H1 (cell line): ENCODE results near the gene SLC26A9. TPM values are rescaled to one million over a fixed set of nuclear protein-coding genes. Genes with fewer than 3 reads are reported as not detected.

Source experiments
- CTCF ChIA-PET: fragments of 300-600 bp; sonication (Branson Sonifier 250); formaldehyde crosslinking; loops from one replicate; lab custom pipeline; 2021; ENCODE audit not compliant: partially characterized antibody; lab: Charles Lee
- POLR2A ChIA-PET: fragments of 300-600 bp; sonication (Branson Sonifier 250); formaldehyde crosslinking; loops from one replicate; lab custom pipeline; 2021; ENCODE audit warnings: inconsistent platforms; ENCODE audit not compliant: partially characterized antibody; lab: Charles Lee
- DNase-seq, 2 experiments: peaks; one replicate each; pipeline versions ENCODE4 v3.0.0 to v3.0.0-alpha.2; 2010 to 2022; ENCODE audit warnings: low spot score in 2 of 2, low read depth in 1 of 2, mixed read lengths in 1 of 2
- FAIRE-seq: peaks from 2 replicates; lab custom pipeline; 2011; peaks lifted over from hg19 to GRCh38; lab: Jason Lieb, UNC
- H2AFZ ChIP-seq: 2 replicates; pipeline ENCODE4 v1.8.1; 2012; ENCODE audit warnings: low read length, inconsistent platforms
- H2AK5ac ChIP-seq: 2 replicates; pipeline ENCODE4 v1.6.1; 2013; ENCODE audit warnings: low read depth, low read length
- H2BK120ac ChIP-seq: replicated peaks from 2 replicates; pipeline ENCODE3; 2013; ENCODE audit warnings: low read depth, low read length, inconsistent platforms
- H2BK12ac ChIP-seq: 2 replicates; pipeline ENCODE4 v1.6.1; 2013; ENCODE audit warnings: low read depth, low read length
- H2BK15ac ChIP-seq: 2 replicates; pipeline ENCODE4 v1.6.1; 2013; ENCODE audit warnings: low read length
- H2BK20ac ChIP-seq: 2 replicates; pipeline ENCODE4 v1.6.1; 2013; ENCODE audit warnings: low read length
- H2BK5ac ChIP-seq: 2 replicates; pipeline ENCODE4 v1.6.1; 2013; ENCODE audit warnings: low read depth, low read length
- H3K14ac ChIP-seq: 2 replicates; pipeline ENCODE4 v1.6.1; 2013; ENCODE audit warnings: inconsistent platforms; ENCODE audit not compliant: insufficient read length
- H3K18ac ChIP-seq: 2 replicates; pipeline ENCODE4 v1.6.1; 2013; ENCODE audit warnings: low read length; ENCODE audit errors: extremely low read depth
- H3K23ac ChIP-seq: 2 replicates; pipeline ENCODE4 v1.6.1; 2013; ENCODE audit warnings: inconsistent platforms; ENCODE audit not compliant: insufficient read length
- H3K23me2 ChIP-seq: 2 replicates; pipeline ENCODE4 v1.6.1; 2013; ENCODE audit warnings: low read depth, low read length
- H3K27ac ChIP-seq: 2 replicates; pipeline ENCODE4 v1.6.1; 2011; ENCODE audit warnings: low read depth, low read length, inconsistent platforms
- H3K27me3 ChIP-seq, 4 experiments: replicated peaks in 1 of 4; 1 replicate in 1 of 4; 2 replicates in 3 of 4; pipeline versions ENCODE4 v1.6.1 to v1.8.1; 2011 to 2013; ENCODE audit warnings: low read length in 3 of 4, mild to moderate bottlenecking in 3 of 4, inconsistent platforms in 2 of 4, mixed read lengths in 2 of 4, moderate library complexity in 1 of 4; ENCODE audit not compliant: control insufficient read depth in 3 of 4, insufficient read depth in 3 of 4; ENCODE audit errors: extremely low read depth in 1 of 4
- H3K36me3 ChIP-seq, 4 experiments: 2 replicates each; pipeline versions ENCODE4 v1.6.1 to v1.8.1; 2011 to 2013; ENCODE audit warnings: mild to moderate bottlenecking in 4 of 4, low read length in 3 of 4, moderate library complexity in 2 of 4, control low read depth in 1 of 4, inconsistent platforms in 1 of 4; ENCODE audit not compliant: insufficient read depth in 4 of 4, control insufficient read depth in 2 of 4
- H3K4ac ChIP-seq: replicated peaks from 2 replicates; pipeline ENCODE3; 2013; ENCODE audit warnings: low read length, low read depth, mixed read lengths, inconsistent platforms; ENCODE audit not compliant: insufficient read length
- H3K4me1 ChIP-seq, 4 experiments: replicated peaks in 1 of 4; 1 replicate in 1 of 4; 2 replicates in 3 of 4; pipeline versions ENCODE4 v1.6.1 to v1.8.1; 2011 to 2013; ENCODE audit warnings: low read length in 3 of 4, inconsistent platforms in 2 of 4, mixed read lengths in 1 of 4; ENCODE audit not compliant: insufficient read depth in 4 of 4, control insufficient read depth in 3 of 4
- H3K4me2 ChIP-seq, 2 experiments: 2 replicates each; pipeline versions ENCODE4 v1.6.1 to v1.8.1; 2011 to 2013; ENCODE audit warnings: low read depth in 2 of 2, low read length in 2 of 2, control low read depth in 1 of 2, inconsistent platforms in 1 of 2, mild to moderate bottlenecking in 1 of 2; ENCODE audit not compliant: insufficient read depth in 1 of 2
- H3K4me3 ChIP-seq, 4 experiments: fragments of 200-600, 300-600 bp in 1 of 4; sonication (generic), shearing (Covaris generic), sonication (Bioruptor Twin) in 1 of 4; 2 replicates each; pipeline versions ENCODE4 v1.5.1 to v1.8.1; 2011 to 2016; ENCODE audit warnings: low read length in 4 of 4, low read depth in 3 of 4, control low read depth in 2 of 4, inconsistent platforms in 2 of 4, mild to moderate bottlenecking in 2 of 4, mixed read lengths in 1 of 4, moderate library complexity in 1 of 4; ENCODE audit not compliant: insufficient read depth in 2 of 4; ENCODE audit errors: extremely low read depth in 1 of 4
- H3K56ac ChIP-seq: replicated peaks from 2 replicates; pipeline ENCODE3; 2013; ENCODE audit warnings: low read depth, mild to moderate bottlenecking, mixed read lengths, low read length, inconsistent platforms; ENCODE audit not compliant: insufficient read length
- H3K79me1 ChIP-seq: 2 replicates; pipeline ENCODE4 v1.6.1; 2013; ENCODE audit warnings: low read depth, low read length, control low read depth
- H3K79me2 ChIP-seq, 2 experiments: 2 replicates each; pipeline versions ENCODE4 v1.6.1 to v1.8.1; 2012 to 2013; ENCODE audit warnings: low read length in 2 of 2, mild to moderate bottlenecking in 2 of 2, inconsistent platforms in 1 of 2; ENCODE audit not compliant: insufficient read depth in 2 of 2, control insufficient read depth in 1 of 2
- H3K9ac ChIP-seq, 4 experiments: replicated peaks in 1 of 4; 1 replicate in 1 of 4; 2 replicates in 3 of 4; pipeline versions ENCODE4 v1.6.1 to v1.8.1; 2011 to 2013; ENCODE audit warnings: low read depth in 3 of 4, low read length in 3 of 4, control low read depth in 2 of 4, mild to moderate bottlenecking in 2 of 4, moderate library complexity in 2 of 4, inconsistent platforms in 1 of 4; ENCODE audit errors: extremely low read depth in 1 of 4
- H3K9me3 ChIP-seq, 2 experiments: 2 replicates each; pipeline versions ENCODE4 v1.6.1 to v1.8.1; 2012 to 2013; ENCODE audit warnings: mild to moderate bottlenecking in 2 of 2, moderate library complexity in 2 of 2, control low read depth in 1 of 2, inconsistent platforms in 1 of 2, low read depth in 1 of 2, low read length in 1 of 2, mixed read lengths in 1 of 2; ENCODE audit not compliant: insufficient read depth in 2 of 2
- H4K20me1 ChIP-seq, 2 experiments: replicated peaks in 1 of 2; 2 replicates each; pipeline versions ENCODE3 to v1.8.1; 2011 to 2013; ENCODE audit warnings: inconsistent platforms in 2 of 2, low read length in 2 of 2, mild to moderate bottlenecking in 1 of 2; ENCODE audit not compliant: insufficient read depth in 2 of 2, control insufficient read depth in 1 of 2
- H4K5ac ChIP-seq: 2 replicates; pipeline ENCODE4 v1.6.1; 2013; ENCODE audit warnings: low read length, low read depth, mixed read lengths, inconsistent platforms; ENCODE audit not compliant: insufficient read length
- H4K8ac ChIP-seq: 2 replicates; pipeline ENCODE4 v1.8.0; 2013; ENCODE audit warnings: mild to moderate bottlenecking, moderate library complexity, low read length, inconsistent platforms; ENCODE audit not compliant: insufficient read depth; ENCODE audit errors: extremely low read depth
- H4K91ac ChIP-seq: replicated peaks from 2 replicates; pipeline ENCODE3; 2013; ENCODE audit warnings: low read length, mixed read lengths, inconsistent platforms; ENCODE audit not compliant: insufficient read length
- ASH2L ChIP-seq: fragments of 200-600, 300-600 bp; sonication (generic); IDR thresholded peaks from one replicate; pipeline ENCODE4 v1.7.1; 2017; ENCODE audit warnings: low read length
- BACH1 ChIP-seq: IDR thresholded peaks from 2 replicates; pipeline ENCODE4 v1.6.1; 2012; ENCODE audit warnings: low read length, improper control_type of control experiment
- CTBP2 ChIP-seq: IDR thresholded peaks from 2 replicates; pipeline ENCODE4 v1.7.0; 2011; ENCODE audit warnings: borderline replicate concordance, mild to moderate bottlenecking, moderate library complexity, mixed read lengths, low read length; ENCODE audit not compliant: insufficient read depth, insufficient read length
- FOSL1 ChIP-seq: IDR thresholded peaks from 2 replicates; pipeline ENCODE4 v1.6.1; 2011; ENCODE audit warnings: mild to moderate bottlenecking, low read depth, low read length, moderate library complexity; ENCODE audit not compliant: insufficient read depth
- KDM4A ChIP-seq: IDR thresholded peaks from one replicate; pipeline ENCODE4 v1.7.1; 2012; ENCODE audit warnings: low read depth, mild to moderate bottlenecking, moderate library complexity, low read length, inconsistent platforms; ENCODE audit not compliant: severe bottlenecking
- MAFK ChIP-seq: IDR thresholded peaks from 2 replicates; pipeline ENCODE4 v1.6.1; 2012; ENCODE audit warnings: low read depth, mild to moderate bottlenecking, improper control_type of control experiment, low read length
- NANOG ChIP-seq: IDR thresholded peaks from 2 replicates; pipeline ENCODE4 v1.6.1; 2011; ENCODE audit warnings: low read length, low read depth, mild to moderate bottlenecking, inconsistent platforms; ENCODE audit not compliant: insufficient read depth, poor library complexity, severe bottlenecking
- NRF1 ChIP-seq: IDR thresholded peaks from 2 replicates; pipeline ENCODE4 v1.6.1; 2011; ENCODE audit warnings: mild to moderate bottlenecking, low read depth, low read length, improper control_type of control experiment
- YY1 ChIP-seq: IDR thresholded peaks from 2 replicates; pipeline ENCODE4 v1.6.1; 2011; ENCODE audit warnings: low read depth, mild to moderate bottlenecking, low read length
- WGBS, 2 experiments: shearing (Covaris generic) in 1 of 2; methylation state at CpG; one replicate each; pipeline versions ENCODE4 v1.1.6 to v1.1.7; 2013 to 2015; ENCODE audit warnings: low lambda C conversion rate in 2 of 2, mixed read lengths in 2 of 2, inconsistent platforms in 1 of 2, low coverage in 1 of 2, missing lambda C conversion rate in 1 of 2; ENCODE audit not compliant: insufficient replicate concordance in 2 of 2, insufficient coverage in 1 of 2, insufficient read length in 1 of 2; ENCODE audit errors: extremely low coverage in 1 of 2, missing lambda C conversion rate in 1 of 2; 5-methylcytosine and 5-hydroxymethylcytosine counted together
- polyA plus RNA-seq, 7 experiments: library from polyadenylated mRNA; depleted of rRNA in 3 of 7; stranded (reverse) in 5 of 7; unstranded in 2 of 7; fragments of >200 nt in 5 of 7; fragments of 200-250 nt in 2 of 7; gene quantifications; 1 replicate in 5 of 7; 2 replicates in 1 of 7; 4 replicates in 1 of 7; pipeline versions ENCODE4 v1.2.1 to v1.2.3, GENCODE V29; 2011 to 2013; ENCODE audit warnings: missing spikeins in 2 of 7, mixed read lengths in 2 of 7
- total RNA-seq: library from RNA; stranded (reverse); fragmentation: NEBNext Ultra II Directional; extraction: Animal tissue kit (Norgen Biotek cat#: 25700); gene quantifications from 2 replicates; pipeline ENCODE4 v1.2.1, GENCODE V29; 2021

SLC26A9 gene
- total and polyA plus RNA-seq, 2 of the 8 experiments (the other 6 are each of a cell fraction or from before 2014, with no cell fraction given), result not detected

GRCh38 chr1:205974712-205975111, 31.5 kb upstream of the SLC26A9 start:
- Histone ChIP-seq H2BK5ac (no peak overlapping the region), H2BK20ac (peak overlapping the region; percentile 6; the same call in 1 of the 2 replicates), H3K23me2 (peaks cover 27% of the 10 kb centered on the region), H3K9me3 (peaks cover 0 to 4% of the 10 kb centered on the region in 2 experiments; a peak in 1 of 4 replicates), H3K4me1 (no peaks in the 10 kb centered on the region; a peak in 2 of 7 replicates), H4K20me1 (peaks cover 0 to 27% of the 10 kb centered on the region in 2 experiments), H2AK5ac (peak overlapping the region; percentile 99), H3K4ac (peak overlapping the region; percentile 75), H3K56ac (peak overlapping the region; percentile 100), H3K14ac (no peak overlapping the region), H2BK120ac (no peak overlapping the region), H2BK15ac (peak overlapping the region; percentile 24; the same call in 1 of the 2 replicates), H3K9ac (no peak overlapping the region), H3K27me3 (no peaks in the 10 kb centered on the region; a peak in 1 of 7 replicates), H2AFZ (no peak overlapping the region), H3K27ac (no peak overlapping the region), H2BK12ac (no peak overlapping the region; the same call in 1 of the 2 replicates), H4K91ac (peak overlapping the region; percentile 92), H3K23ac (no peak overlapping the region), H3K79me2 (no peaks in the 10 kb centered on the region), H3K18ac (no peak overlapping the region), H3K4me3 (no peak overlapping the region), H3K36me3 (no peaks in the 10 kb centered on the region; a peak in 1 of 8 replicates), H3K4me2 (no peak overlapping the region), H4K8ac (no peak overlapping the region; the same call in 1 of the 2 replicates), H3K79me1 (peaks cover 5% of the 10 kb centered on the region), H4K5ac (no peak overlapping the region)
- ChIA-PET CTCF (no interaction called here), POLR2A (no interaction called here)
- no peak for TF ChIP-seq BACH1
- TF ChIP-seq FOSL1, result no peak
- TF ChIP-seq ASH2L, result no peak
- no peak for TF ChIP-seq KDM4A
- TF ChIP-seq NRF1, result no peak
- no peak for TF ChIP-seq YY1
- TF ChIP-seq NANOG, result no peak
- no peak for TF ChIP-seq MAFK
- TF ChIP-seq CTBP2, result no peak
- DNase-seq, result no peak
- FAIRE-seq, result no peak
- WGBS, 2 experiments, result 100% methylated on average over 3 of the region's 3 CpGs; no CpG with 5 or more reads in 1 of the 2 experiments
